Activated T-cell treated with anti-CD3 and anti-CD28 coated beads, Interleukin-2, amount 50 U/mL, for 72 hours (primary cell): ENCODE results near the gene GGN. TPM values are rescaled to one million over a fixed set of nuclear protein-coding genes. Genes with fewer than 3 reads are reported as not detected.
"Not testable (repeated sequence)": the region's sequence is repeated elsewhere in the genome, so short reads cannot be mapped to it uniquely, and the experiment has no call there.

Experiments used
- ATAC-seq, 2 donors: fragments of 150-1000 bp; cut with Tn5 transposase; replicated peaks in 1 of 2; 2 replicates each; pipeline ENCODE4 v1.10.0; 2021; ENCODE audit warnings: moderate library complexity in 2 of 2, mild to moderate bottlenecking in 1 of 2
- DNase-seq, 2 donors: peaks; one replicate each; pipeline ENCODE4 v3.0.0; 2021 to 2022; ENCODE audit warnings: mixed read lengths in 1 of 2
- H3K27ac Mint-ChIP-seq: one replicate; pipeline ENCODE4 v1.8.0; 2022; ENCODE audit warnings: mild to moderate bottlenecking, moderate library complexity, mixed read lengths
- H3K27me3 Mint-ChIP-seq: one replicate; pipeline ENCODE4 v1.8.0; 2022; ENCODE audit warnings: low read depth, mixed read lengths
- H3K36me3 Mint-ChIP-seq, 2 donors: one replicate each; pipeline ENCODE4 v1.8.0; 2022; ENCODE audit warnings: mixed read lengths in 2 of 2, mild to moderate bottlenecking in 1 of 2; ENCODE audit not compliant: insufficient read depth in 2 of 2
- H3K4me1 Mint-ChIP-seq: one replicate; pipeline ENCODE4 v1.8.0; 2022; ENCODE audit warnings: low read depth, mixed read lengths
- H3K4me3 Mint-ChIP-seq, 2 donors: one replicate each; pipeline ENCODE4 v1.8.0; 2022; ENCODE audit warnings: mild to moderate bottlenecking in 2 of 2, mixed read lengths in 2 of 2, moderate library complexity in 2 of 2
- H3K9me3 Mint-ChIP-seq, 2 donors: one replicate each; pipeline ENCODE4 v1.8.0; 2022; ENCODE audit warnings: mixed read lengths in 2 of 2
- total RNA-seq, 2 donors: library from RNA; stranded (reverse); gene quantifications; one replicate each; pipeline ENCODE4 v1.2.3, GENCODE V29; 2022

Gene GGN
- 1 to 10 TPM in 1 of 2 donors, under 1 TPM in 1; 0.43 to 1.4 TPM for total RNA-seq

- H3K27me3 Mint-ChIP-seq: peaks cover 21% of the 10 kb centered on the region
- DNase-seq: peak; percentile 92 to 94
Observed at GRCh38 chr19:38387550-38388348, at the start of gene GGN. Gene GGN, minus strand, starts transcription at chr19:38388034. Its CDS starts 773 bp downstream, at chr19:38387261.

GRCh38 chr19:38437295-38437694 is 49.5 kb upstream of the GGN start:
- DNase-seq (no peak), ATAC-seq (no peak)
- Mint-ChIP-seq H3K9me3 (no peaks in the 10 kb centered on the region), H3K27ac (no peak overlapping the region), H3K4me3 (no peak overlapping the region), H3K36me3 (no peaks in the 10 kb centered on the region), H3K4me1 (peaks cover 25% of the 10 kb centered on the region), H3K27me3 (peaks cover 12% of the 10 kb centered on the region)

More at GRCh38 chr19:38387550-38388348, at the start of gene GGN:
- ATAC-seq: peak; percentile 80 to 82
- Mint-ChIP-seq H3K4me1 (peaks cover 21% of the 10 kb centered on the region), H3K36me3 (peaks cover 1 to 12% of the 10 kb centered on the region in 2 donors), H3K27ac (peak within 1 kb of the TSS; percentile 88), H3K9me3 (no peaks in the 10 kb centered on the region), H3K4me3 (peak within 1 kb of the TSS; percentile 96 to 98)

- no peaks in the 10 kb centered on the region for H3K9me3 Mint-ChIP-seq
- no peak for ATAC-seq
- H3K4me1 Mint-ChIP-seq: peaks cover 29% of the 10 kb centered on the region
- DNase-seq: no peak
- peaks cover 12% of the 10 kb centered on the region for H3K27me3 Mint-ChIP-seq
- H3K36me3 Mint-ChIP-seq: no peaks in the 10 kb centered on the region
- no peak overlapping the region for H3K27ac Mint-ChIP-seq
- peak overlapping the region; percentile 25 to 61 for H3K4me3 Mint-ChIP-seq
Observed at GRCh38 chr19:38434549-38435051, 46.8 kb upstream of the GGN start.

- Mint-ChIP-seq H3K27ac (peak within 1 kb of the TSS; percentile 8), H3K4me3 (peak within 1 kb of the TSS; percentile 61 to 74), H3K36me3 (no peaks in the 10 kb centered on the region), H3K9me3 (no peaks in the 10 kb centered on the region), H3K4me1 (peaks cover 40% of the 10 kb centered on the region), H3K27me3 (peaks cover 12% of the 10 kb centered on the region)
- peak; percentile 71 to 78 for ATAC-seq
- peak; percentile 75 to 76 for DNase-seq
Observed at GRCh38 chr19:38433268-38433733, 45.5 kb upstream of the GGN start, which contains the start of gene RYR1. Gene RYR1, plus strand, starts transcription at chr19:38433691. Its CDS starts 139 bp downstream, at chr19:38433830.

- peaks cover 12% of the 10 kb centered on the region for H3K27me3 Mint-ChIP-seq
- ATAC-seq (no peak), DNase-seq (no peak)
- peaks cover 56% of the 10 kb centered on the region for H3K4me1 Mint-ChIP-seq
- no peak overlapping the region for H3K27ac Mint-ChIP-seq
- H3K9me3 Mint-ChIP-seq: no peaks in the 10 kb centered on the region
- H3K36me3 Mint-ChIP-seq: no peaks in the 10 kb centered on the region
- no peak overlapping the region for H3K4me3 Mint-ChIP-seq
Observed at GRCh38 chr19:38430931-38431330, 43.1 kb upstream of the GGN start.

- Mint-ChIP-seq H3K4me3 (peak overlapping the region; percentile 64 to 66), H3K4me1 (peaks cover 56% of the 10 kb centered on the region), H3K27ac (peak overlapping the region; percentile 91), H3K36me3 (no peaks in the 10 kb centered on the region), H3K9me3 (no peaks in the 10 kb centered on the region), H3K27me3 (peaks cover 12% of the 10 kb centered on the region)
- DNase-seq (no peak), ATAC-seq (no peak)
Observed at GRCh38 chr19:38429811-38430156, 42.0 kb upstream of the GGN start.

- Mint-ChIP-seq H3K36me3 (no peaks in the 10 kb centered on the region), H3K4me1 (peaks cover 53% of the 10 kb centered on the region), H3K27me3 (peaks cover 8% of the 10 kb centered on the region), H3K27ac (peak overlapping the region; percentile 91), H3K4me3 (peak overlapping the region; percentile 64 to 66), H3K9me3 (no peaks in the 10 kb centered on the region)
- DNase-seq: peak; percentile 40 to 47
- ATAC-seq: peak; percentile 52 to 58
Observed at GRCh38 chr19:38429055-38429810, 41.4 kb upstream of the GGN start.

- not testable (repeated sequence) for H3K9me3 Mint-ChIP-seq
Observed at GRCh38 chr19:38427035-38427677, 39.3 kb upstream of the GGN start.

GRCh38 chr19:38425810-38426466 is 38.1 kb upstream of the GGN start, which contains the start of gene RASGRP4:
Gene RASGRP4, minus strand, starts transcription at chr19:38426219. Its CDS starts 128 bp downstream, at chr19:38426091.
- DNase-seq (peak; percentile 66 to 70), ATAC-seq (peak; percentile 24)
- H3K27ac Mint-ChIP-seq: peak within 1 kb of the TSS; percentile 96
- H3K9me3 Mint-ChIP-seq: no peaks in the 10 kb centered on the region
- H3K4me3 Mint-ChIP-seq: peak within 1 kb of the TSS; percentile 77 to 94
- no peaks in the 10 kb centered on the region for H3K36me3 Mint-ChIP-seq
- peaks cover 42% of the 10 kb centered on the region for H3K4me1 Mint-ChIP-seq
- H3K27me3 Mint-ChIP-seq: no peaks in the 10 kb centered on the region

More at GRCh38 chr19:38427035-38427677, 39.3 kb upstream of the GGN start:
- H3K36me3 Mint-ChIP-seq, H3K27me3 Mint-ChIP-seq: not testable (repeated sequence)
- Mint-ChIP-seq H3K4me1 (peaks cover 42% of the 10 kb centered on the region), H3K27ac (peak overlapping the region; percentile 96), H3K4me3 (peak overlapping the region; percentile 77 to 94)
- DNase-seq (peak; percentile 70 to 79), ATAC-seq (peak; percentile 87 to 89)

GRCh38 chr19:38425222-38425809 is 37.5 kb upstream of the GGN start:
- Mint-ChIP-seq H3K9me3 (no peaks in the 10 kb centered on the region), H3K27ac (no peak overlapping the region), H3K4me1 (peaks cover 37% of the 10 kb centered on the region), H3K36me3 (no peaks in the 10 kb centered on the region), H3K4me3 (peak overlapping the region; percentile 77 to 94), H3K27me3 (no peaks in the 10 kb centered on the region)
- ATAC-seq (no peak), DNase-seq (no peak)

GRCh38 chr19:38424272-38424671 is 36.4 kb upstream of the GGN start:
- DNase-seq (no peak), ATAC-seq (no peak)
- Mint-ChIP-seq H3K9me3 (no peaks in the 10 kb centered on the region), H3K4me3 (no peak overlapping the region), H3K27ac (no peak overlapping the region), H3K36me3 (no peaks in the 10 kb centered on the region), H3K27me3 (no peaks in the 10 kb centered on the region), H3K4me1 (peaks cover 30% of the 10 kb centered on the region)

- H3K9me3 Mint-ChIP-seq: no peaks in the 10 kb centered on the region
- no peak for ATAC-seq
- no peak for DNase-seq
- H3K27ac Mint-ChIP-seq: no peak overlapping the region
- H3K4me3 Mint-ChIP-seq: no peak overlapping the region
- H3K27me3 Mint-ChIP-seq: no peaks in the 10 kb centered on the region
- H3K36me3 Mint-ChIP-seq: no peaks in the 10 kb centered on the region
- H3K4me1 Mint-ChIP-seq: peaks cover 29% of the 10 kb centered on the region
Observed at GRCh38 chr19:38422438-38422837, 34.6 kb upstream of the GGN start.
